T-helper 2 cell (primary cell): Measurements from ENCODE around the gene CUEDC1.

Source experiments
- DNase-seq, 5 experiments: peaks; one replicate each; pipeline versions ENCODE4 v3.0.0 to v3.0.0-alpha.2; 2012 to 2022

Gene CUEDC1

DNA sequence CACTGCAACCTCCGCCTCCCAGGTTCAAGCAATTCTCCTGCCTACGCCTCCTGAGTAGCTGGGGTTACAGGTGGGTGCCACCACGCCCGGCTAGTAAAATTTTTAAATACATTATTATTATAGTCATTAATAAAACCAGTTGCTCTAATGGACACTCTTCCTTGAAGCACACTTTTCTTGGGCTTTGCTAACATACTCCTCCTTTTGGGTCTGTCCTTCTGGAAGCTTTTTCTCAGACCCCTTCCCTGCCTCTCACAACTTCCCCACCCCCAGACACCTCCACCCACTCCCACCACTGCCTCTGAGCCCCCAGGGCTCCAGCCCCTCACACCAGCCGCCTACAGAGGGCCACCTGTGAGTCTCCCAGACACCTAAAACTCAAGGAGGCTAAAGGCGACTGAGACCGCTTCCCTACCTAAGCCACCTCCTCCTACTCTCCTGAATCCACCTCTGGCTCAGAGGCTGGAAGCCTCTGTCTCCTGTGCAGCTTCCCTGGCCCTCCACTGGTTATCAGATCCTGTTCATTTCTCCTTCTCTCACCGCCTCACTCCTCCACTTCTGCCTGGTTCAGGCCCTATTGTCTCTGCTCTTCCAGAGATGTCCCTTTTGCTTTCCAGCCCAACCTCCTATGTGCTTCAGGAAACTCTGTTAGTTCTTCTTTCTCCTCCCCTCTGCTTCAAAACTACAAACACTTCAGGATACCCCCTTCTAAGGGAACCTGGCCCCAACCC lies 2.1 kb upstream of the CUEDC1 start:
- no peak for DNase-seq

DNA sequence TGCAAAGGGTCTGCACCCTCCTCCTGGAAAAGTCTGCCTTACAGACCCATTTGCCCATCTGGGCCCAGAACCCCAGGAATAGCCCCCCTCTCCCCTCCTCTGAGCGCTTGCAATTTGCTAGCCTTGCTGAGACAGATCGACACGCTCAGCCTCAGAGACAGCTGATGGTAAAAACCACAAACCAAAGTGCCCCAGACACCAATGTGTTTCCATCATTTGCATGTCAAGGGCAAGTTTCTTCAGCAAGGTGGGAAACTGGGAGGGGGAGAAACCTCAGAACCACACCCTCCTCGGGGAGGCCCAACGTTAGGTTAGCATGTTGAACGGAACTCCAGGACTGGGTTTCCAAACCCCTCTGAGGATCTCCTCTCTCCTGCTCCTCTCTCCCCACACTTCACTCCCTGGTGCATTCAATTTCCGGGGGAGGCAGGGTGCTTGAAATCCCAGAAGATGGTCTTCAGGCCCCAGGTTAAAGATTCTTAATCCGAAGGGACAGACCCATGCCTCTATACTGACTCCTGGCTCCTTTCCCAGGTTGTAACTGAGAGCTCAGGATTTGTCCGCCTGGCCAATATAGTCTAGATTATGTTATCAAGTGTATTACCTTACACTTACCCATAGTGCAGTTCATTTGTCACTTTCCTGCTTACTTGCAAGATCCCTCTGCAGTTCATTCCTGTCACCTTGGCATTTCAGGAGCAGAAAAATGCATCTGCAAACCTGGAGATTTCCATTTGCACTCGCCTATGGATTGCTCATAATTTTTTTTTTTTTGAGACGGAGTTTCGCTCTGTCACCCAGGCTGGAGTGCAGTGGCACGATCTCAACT lies 1.3 kb upstream of the CUEDC1 start:
- DNase-seq: peak in 3 of 5 experiments; percentile 9 to 71 (median 71)

DNA sequence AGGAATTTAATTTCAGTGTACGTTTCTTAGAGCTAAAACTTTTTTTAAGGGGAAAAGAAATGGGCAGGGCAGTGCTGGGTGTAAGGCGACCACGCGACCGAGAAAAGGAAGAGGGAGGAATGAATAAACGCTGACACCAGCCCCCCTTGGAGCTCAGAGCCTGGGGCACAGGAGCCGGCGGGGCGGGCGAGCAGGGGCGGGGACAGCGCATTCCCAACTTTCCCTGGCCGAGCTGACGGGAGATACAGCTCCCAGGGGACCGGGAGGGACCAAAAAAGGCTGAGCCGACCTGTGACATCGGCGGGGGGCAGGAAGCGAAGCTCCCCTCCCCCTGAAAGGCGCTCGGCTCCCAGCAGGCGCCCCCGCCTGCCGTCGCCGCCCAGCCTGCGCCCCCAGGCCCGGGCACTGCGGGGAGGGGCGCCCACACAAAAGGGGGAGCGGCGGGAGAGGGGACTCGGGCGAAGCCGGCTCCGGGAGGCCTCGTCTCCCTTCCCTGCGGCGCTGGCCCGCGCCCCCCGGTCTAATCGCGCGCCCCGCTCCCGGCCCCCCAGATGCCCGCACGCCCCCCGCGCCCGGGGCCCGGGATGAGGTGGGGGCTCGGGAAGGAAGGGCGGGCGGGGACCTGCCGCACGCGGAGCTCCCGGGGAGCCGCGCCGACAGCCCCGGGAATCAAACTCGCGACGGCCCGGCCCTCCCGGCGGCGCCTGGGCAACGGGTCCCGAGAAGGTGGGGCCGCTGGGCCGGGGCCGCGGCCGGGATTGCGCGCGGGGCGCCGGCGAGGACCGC lies 622 bp downstream of the CUEDC1 start:
- DNase-seq: no peak

DNA sequence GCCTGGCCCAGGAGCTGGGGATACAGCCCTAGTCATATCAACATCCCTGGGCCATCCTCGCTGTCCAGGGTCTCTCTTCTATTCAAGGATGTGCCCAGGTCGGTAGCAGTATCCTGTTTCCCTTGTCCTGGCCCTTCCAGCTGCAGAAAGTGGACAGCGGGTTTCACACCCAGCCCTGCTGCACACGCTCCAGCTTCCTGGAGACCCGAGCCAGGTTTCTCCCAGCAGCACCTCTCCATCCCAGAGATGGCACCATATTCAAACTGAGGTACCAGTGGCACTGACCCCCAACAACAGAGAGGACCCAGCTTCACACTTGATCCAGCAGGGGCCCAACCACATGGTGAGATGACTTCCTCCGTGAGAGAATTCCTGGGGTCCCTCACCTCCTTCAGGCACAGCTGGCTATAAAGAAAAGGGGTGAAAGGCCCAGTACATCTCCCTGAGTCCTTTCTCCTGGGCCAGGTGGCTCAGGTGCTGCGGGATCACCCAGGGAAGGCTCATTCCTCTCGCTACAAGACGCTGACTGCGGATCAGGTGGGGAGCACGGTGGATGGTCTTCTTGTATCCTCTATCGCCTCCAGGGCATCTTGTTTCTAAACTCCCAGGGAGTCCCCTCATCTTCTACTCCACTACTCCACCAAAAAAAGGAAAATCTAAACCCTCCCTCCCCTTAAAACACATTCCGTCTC lies 1.4 kb downstream of the CUEDC1 start:
- no peak for DNase-seq

DNA sequence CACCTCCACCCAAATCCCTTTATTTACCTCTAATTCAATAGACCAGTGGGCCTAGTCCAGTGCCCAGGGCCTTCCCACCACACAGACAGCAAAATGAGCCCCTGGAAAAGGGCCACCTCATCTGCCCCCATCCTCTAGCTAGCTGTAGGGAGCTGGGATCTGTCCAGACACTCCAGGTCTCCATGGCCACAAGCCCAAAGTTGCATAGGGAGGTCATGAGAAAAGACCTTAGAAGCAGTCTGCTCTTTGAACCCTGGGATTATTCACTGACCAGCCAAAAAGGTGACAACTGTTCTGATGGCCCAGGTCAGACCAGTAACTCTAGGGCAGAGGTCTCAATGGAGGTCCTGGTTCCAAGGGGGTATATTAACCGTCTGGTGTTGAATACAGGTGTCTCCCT lies 2.0 kb downstream of the CUEDC1 start:
- no peak for DNase-seq

- no peak for DNase-seq
Observed at GRCh38 chr17:57949649-57950048, 5.6 kb downstream of the CUEDC1 start.

- DNase-seq: no peak
Observed at GRCh38 chr17:57948555-57949420, 6.4 kb downstream of the CUEDC1 start.

GRCh38 chr17:57948169-57948554 lies 7.0 kb downstream of the CUEDC1 start:
- no peak for DNase-seq

GRCh38 chr17:57947369-57947768 lies 7.8 kb downstream of the CUEDC1 start:
- DNase-seq: no peak

DNA sequence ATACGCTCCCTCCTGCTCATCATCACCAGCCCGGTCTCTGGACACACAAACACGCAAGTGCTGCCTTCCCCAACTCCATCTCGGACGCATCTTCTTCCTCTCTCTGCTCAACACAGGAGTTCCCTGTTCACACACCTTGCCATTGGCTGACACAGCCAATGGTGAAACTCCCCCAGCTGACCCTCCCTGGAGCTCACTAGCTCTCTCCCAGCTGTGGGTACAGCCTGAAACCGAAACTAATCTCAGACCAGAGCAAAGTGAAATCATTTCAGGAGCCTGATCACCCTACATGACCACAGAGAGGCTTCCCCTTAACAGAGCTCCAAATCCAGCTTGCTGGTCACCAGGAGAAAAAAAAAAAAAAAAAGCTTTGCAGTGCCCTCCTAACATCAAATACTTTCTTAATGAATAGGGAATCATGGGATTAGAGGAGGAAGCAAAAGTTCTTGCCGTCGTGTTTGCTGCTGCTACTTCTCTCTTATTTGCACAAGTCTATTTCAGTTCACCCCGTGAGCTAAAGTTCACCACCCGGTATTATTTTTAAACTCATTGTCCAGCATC lies 8.3 kb downstream of the CUEDC1 start:
- DNase-seq: peak in 2 of 5 experiments; percentile 17 to 63

DNA sequence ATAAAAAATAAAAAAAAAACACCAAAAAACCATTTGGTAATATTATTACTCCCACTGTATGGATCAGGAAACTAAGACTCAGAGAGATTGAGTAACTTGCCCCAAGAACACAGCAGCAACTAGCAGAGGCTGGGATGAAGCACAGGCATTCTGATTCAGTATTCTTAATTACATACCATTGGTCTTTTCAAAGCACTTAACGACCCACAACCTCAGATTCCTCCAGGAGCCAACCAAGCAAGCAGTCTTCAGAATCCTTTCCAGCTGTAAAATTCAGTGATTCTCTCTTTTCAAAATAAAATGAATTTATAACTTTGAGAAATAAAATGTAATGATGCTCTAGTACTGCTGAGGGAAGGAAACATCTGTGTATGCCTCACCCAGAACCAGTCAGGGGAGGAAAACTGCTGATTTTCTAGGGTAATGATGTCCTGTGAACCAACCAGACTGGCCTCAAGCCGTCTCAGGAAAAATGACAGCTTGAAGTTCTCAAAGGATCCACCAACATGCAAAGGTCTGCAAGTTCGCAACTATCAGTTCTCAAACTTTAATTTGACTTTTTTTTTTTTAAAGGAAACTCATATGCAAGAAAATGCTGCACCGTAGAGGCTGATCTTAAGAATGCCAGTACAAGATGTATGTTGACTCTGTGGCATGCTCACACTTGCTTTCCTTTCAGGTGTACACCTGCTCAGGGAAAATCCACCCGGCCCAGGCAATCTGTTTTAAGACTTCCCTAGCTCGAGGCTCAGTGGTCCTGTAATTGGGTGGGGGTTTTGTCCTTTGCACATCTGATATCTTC lies 9.0 kb downstream of the CUEDC1 start:
- no peak for DNase-seq

- no peak for DNase-seq
Observed at GRCh38 chr17:57944908-57945307, 10.3 kb downstream of the CUEDC1 start.

DNA sequence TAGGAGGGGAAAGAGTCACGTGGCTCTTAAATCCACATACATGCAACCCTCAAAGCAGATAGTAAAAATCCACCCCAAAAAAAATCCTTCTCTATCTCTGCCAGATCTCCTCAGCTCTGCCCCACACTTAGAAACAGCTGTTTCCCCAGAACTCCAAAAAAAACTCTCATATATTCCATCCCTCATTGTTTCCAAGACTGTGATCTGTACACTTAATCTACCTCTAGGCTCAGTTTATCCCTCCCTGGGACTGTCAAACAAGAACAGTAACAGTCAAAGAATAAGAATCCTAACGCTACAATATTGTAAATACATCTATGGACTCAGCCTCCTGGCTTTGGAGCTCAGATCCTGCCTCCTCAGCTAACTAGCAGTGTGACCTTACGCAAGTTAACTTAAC lies 11.6 kb downstream of the CUEDC1 start:
- no peak for DNase-seq

GRCh38 chr17:57943140-57943539 lies 12.1 kb downstream of the CUEDC1 start:
- no peak for DNase-seq

DNA sequence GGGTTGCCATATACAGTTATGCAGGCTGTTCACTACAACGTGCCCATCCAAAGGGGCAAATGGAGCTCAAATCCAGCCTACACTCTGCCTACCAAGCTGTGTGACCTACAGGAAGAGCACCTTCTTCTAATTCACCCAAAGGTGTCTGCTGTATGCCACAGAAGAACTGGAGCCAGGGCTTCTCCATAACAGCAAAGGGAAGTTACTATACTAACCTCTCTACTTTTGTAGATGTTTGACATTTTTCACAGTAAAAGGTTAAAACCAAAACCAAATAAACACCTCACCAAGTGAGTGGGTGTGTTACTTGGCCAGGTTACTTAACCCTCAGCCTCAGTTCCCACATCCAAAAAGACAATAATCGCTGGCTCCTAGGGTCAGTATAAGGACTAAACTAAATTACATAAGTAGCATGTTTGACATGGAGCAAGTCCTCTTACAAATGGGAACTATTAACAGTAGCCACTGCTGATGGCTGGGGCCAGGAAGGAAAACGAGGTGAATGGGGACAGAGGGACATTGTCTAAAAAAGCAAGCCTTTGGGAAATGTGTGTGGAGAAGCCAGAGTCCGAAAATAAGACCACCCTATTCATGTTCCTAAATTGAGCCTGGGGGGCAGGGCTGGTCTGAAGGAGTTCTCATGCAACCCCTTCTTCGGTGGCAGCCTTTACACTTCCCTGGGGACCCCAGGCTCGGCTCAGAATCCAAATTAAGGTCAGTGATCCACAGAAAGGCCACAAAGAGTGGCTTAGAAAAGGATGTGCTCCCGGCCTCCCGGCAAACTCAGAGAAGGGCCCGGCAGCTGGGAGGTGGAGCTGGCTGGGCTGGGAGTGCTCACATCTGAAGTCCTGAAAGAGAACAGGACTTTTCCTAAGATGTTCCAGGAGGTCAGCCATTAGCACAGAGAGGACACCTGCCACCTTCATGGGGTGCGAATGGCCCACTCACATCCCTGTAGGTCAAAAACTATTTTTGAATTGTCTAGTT lies 13.5 kb downstream of the CUEDC1 start:
- DNase-seq: no peak

GRCh38 chr17:57940653-57941329 lies 14.4 kb downstream of the CUEDC1 start:
- DNase-seq: no peak

DNA sequence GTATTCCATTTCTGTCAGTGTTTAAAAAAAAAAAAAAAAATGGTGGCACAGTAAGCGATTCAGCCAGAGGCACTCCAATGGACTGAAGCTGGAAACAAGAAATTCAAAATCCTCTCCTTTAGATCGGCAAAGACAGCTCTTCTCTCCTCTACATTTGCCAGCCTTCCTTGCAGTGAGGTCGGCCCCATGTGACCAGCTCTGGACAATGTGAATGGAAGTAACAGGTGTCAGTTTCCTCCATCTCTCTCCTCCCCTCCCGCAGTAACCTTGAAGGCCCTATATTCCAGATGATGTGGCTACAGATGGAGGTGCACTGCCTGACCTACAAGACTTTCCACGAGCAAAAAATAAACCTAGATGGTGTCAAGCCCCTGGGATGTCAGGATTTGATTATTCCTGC lies 15.0 kb downstream of the CUEDC1 start:
- no peak for DNase-seq

GRCh38 chr17:57939797-57940196 lies 15.4 kb downstream of the CUEDC1 start:
- peak in 1 of 5 experiments; percentile 17 for DNase-seq

- no peak for DNase-seq
Observed at GRCh38 chr17:57938061-57938502, 17.1 kb downstream of the CUEDC1 start.
